SKM-1 treated with dmso at 0.1 percent for 144 hours (cell line): Measurements from ENCODE around the gene KDM2A.

ENCODE experiments used
- DNase-seq: peaks from one replicate; lab custom pipeline; 2025; ENCODE audit not compliant: unreplicated experiment; lab: John Stamatoyannopoulos, UW

KDM2A gene

GRCh38 chr11:67300256-67300755 is 181.2 kb downstream of the KDM2A start:
- DNase-seq: no peak

GRCh38 chr11:67300756-67301312 is 181.8 kb downstream of the KDM2A start:
- DNase-seq: no peak

GRCh38 chr11:67301313-67301921 is 182.4 kb downstream of the KDM2A start:
- no peak for DNase-seq

GRCh38 chr11:67301951-67302516 is 183.0 kb downstream of the KDM2A start:
- no peak for DNase-seq

GRCh38 chr11:67302571-67303131 is 183.6 kb downstream of the KDM2A start:
- DNase-seq: no peak

- no peak for DNase-seq
Observed at GRCh38 chr11:67303132-67303834, 184.2 kb downstream of the KDM2A start, which contains the start of gene SSH3. Gene SSH3, plus strand, starts transcription at chr11:67303530. Its CDS starts 96 bp downstream, at chr11:67303626.

- no peak for DNase-seq
Observed at GRCh38 chr11:67303835-67304411, 184.9 kb downstream of the KDM2A start.

- no peak for DNase-seq
Observed at GRCh38 chr11:67304511-67305113, 185.5 kb downstream of the KDM2A start.

GRCh38 chr11:67306769-67307544 is 187.9 kb downstream of the KDM2A start:
- DNase-seq: no peak

GRCh38 chr11:67307545-67308001 is 188.5 kb downstream of the KDM2A start:
- no peak for DNase-seq
